IMR-90 (cell line): ENCODE data around the gene ERC2. TPM values are rescaled to one million over a fixed set of nuclear protein-coding genes. Genes with fewer than 3 reads are reported as not detected.

Experiments
- ATAC-seq: fragments of 200-7000 bp; cut with Tn5 transposase; 2 replicates; pipeline ENCODE4 v1.9.1; 2020; ENCODE audit warnings: low read depth, mild to moderate bottlenecking, moderate library complexity
- BruUV-seq: library from RNA; stranded (reverse); fragments of 400-500 nt; replicated peaks from 2 replicates; lab custom pipeline; 2021; lab: Mats Ljungman, UMichigan
- CTCF ChIA-PET: fragments of 300-600 bp; formaldehyde crosslinking; extraction: SDS; loops from one replicate; lab custom pipeline; 2021; ENCODE audit warnings: antibody characterized with exemption; lab: Yijun Ruan, JAX
- POLR2A ChIA-PET: fragments of 300-600 bp; sonication (Branson Sonifier 250); formaldehyde crosslinking; loops from one replicate; lab custom pipeline; 2022; ENCODE audit warnings: antibody characterized with exemption; ENCODE audit not compliant: unreplicated experiment; lab: Charles Lee
- DNase-seq: peaks from one replicate; pipeline ENCODE4 v3.0.0; 2013
- H2AFZ ChIP-seq: replicated peaks from 2 replicates; pipeline ENCODE3; 2013; ENCODE audit warnings: low read length, mild to moderate bottlenecking; ENCODE audit not compliant: poor library complexity
- H2AK5ac ChIP-seq: 2 replicates; pipeline ENCODE4 v1.6.1; 2013; ENCODE audit warnings: low read depth, low read length, inconsistent platforms
- H2AK9ac ChIP-seq: replicated peaks from 2 replicates; pipeline ENCODE3; 2013; ENCODE audit warnings: mild to moderate bottlenecking, low read depth, low read length, moderate library complexity; ENCODE audit not compliant: poor library complexity
- H2BK120ac ChIP-seq: 2 replicates; pipeline ENCODE4 v1.6.1; 2013; ENCODE audit warnings: low read depth, low read length, inconsistent platforms
- H2BK15ac ChIP-seq: 3 replicates; pipeline ENCODE4 v1.6.1; 2013; ENCODE audit warnings: low read depth, low read length, inconsistent platforms
- H2BK20ac ChIP-seq: 2 replicates; pipeline ENCODE4 v1.6.1; 2013; ENCODE audit warnings: low read depth, mild to moderate bottlenecking, inconsistent platforms, low read length, moderate library complexity
- H2BK5ac ChIP-seq: 2 replicates; pipeline ENCODE4 v1.6.1; 2013; ENCODE audit warnings: mild to moderate bottlenecking, low read depth, low read length, inconsistent platforms; ENCODE audit not compliant: poor library complexity, severe bottlenecking
- H3K14ac ChIP-seq: replicated peaks from 2 replicates; pipeline ENCODE4 v1.6.1; 2013; ENCODE audit warnings: low read depth, low read length, inconsistent platforms
- H3K18ac ChIP-seq: 2 replicates; pipeline ENCODE4 v1.6.1; 2013; ENCODE audit warnings: low read depth, low read length, control low read depth
- H3K23ac ChIP-seq: 2 replicates; pipeline ENCODE4 v1.6.1; 2013; ENCODE audit warnings: low read depth, low read length, inconsistent platforms
- H3K27ac ChIP-seq: 2 replicates; pipeline ENCODE4 v1.5.1; 2013; ENCODE audit warnings: mild to moderate bottlenecking, control low read depth, low read length; ENCODE audit not compliant: insufficient read depth
- H3K27me3 ChIP-seq: 2 replicates; pipeline ENCODE4 v1.6.1; 2013; ENCODE audit warnings: low read length; ENCODE audit not compliant: control insufficient read depth, insufficient read depth
- H3K36me3 ChIP-seq: 2 replicates; pipeline ENCODE4 v1.6.1; 2013; ENCODE audit warnings: low read length, mixed read lengths; ENCODE audit not compliant: control insufficient read depth, insufficient read depth
- H3K4ac ChIP-seq: 2 replicates; pipeline ENCODE4 v1.6.1; 2013; ENCODE audit warnings: low read depth, low read length, inconsistent platforms
- H3K4me1 ChIP-seq: 2 replicates; pipeline ENCODE4 v1.6.1; 2013; ENCODE audit warnings: low read length, mixed read lengths; ENCODE audit not compliant: control insufficient read depth, insufficient read depth
- H3K4me2 ChIP-seq: 2 replicates; pipeline ENCODE4 v1.6.1; 2013; ENCODE audit warnings: low read depth, mild to moderate bottlenecking, control low read depth, low read length, moderate library complexity
- H3K4me3 ChIP-seq: 2 replicates; pipeline ENCODE4 v1.5.1; 2013; ENCODE audit warnings: low read depth, mild to moderate bottlenecking, control low read depth, low read length, moderate library complexity; ENCODE audit not compliant: insufficient read depth
- H3K56ac ChIP-seq: 2 replicates; pipeline ENCODE4 v1.6.1; 2013; ENCODE audit warnings: low read length, inconsistent platforms; ENCODE audit not compliant: insufficient read depth; ENCODE audit errors: extremely low read depth
- H3K79me1 ChIP-seq, 2 experiments: 2 replicates each; pipeline ENCODE4 v1.6.1; 2013; ENCODE audit warnings: low read length in 2 of 2, inconsistent platforms in 1 of 2, low read depth in 1 of 2
- H3K9ac ChIP-seq: 2 replicates; pipeline ENCODE4 v1.6.1; 2013; ENCODE audit warnings: low read depth, low read length, control low read depth
- H3K9me1 ChIP-seq: 2 replicates; pipeline ENCODE4 v1.6.1; 2013; ENCODE audit warnings: low read length, inconsistent platforms; ENCODE audit not compliant: insufficient read depth
- H3K9me3 ChIP-seq: 2 replicates; pipeline ENCODE4 v1.6.1; 2013; ENCODE audit warnings: low read length; ENCODE audit not compliant: control insufficient read depth, insufficient read depth
- H4K20me1 ChIP-seq: 2 replicates; pipeline ENCODE4 v1.6.1; 2013; ENCODE audit warnings: low read length, inconsistent platforms; ENCODE audit not compliant: insufficient read depth
- H4K5ac ChIP-seq: 2 replicates; pipeline ENCODE4 v1.6.1; 2013; ENCODE audit warnings: mild to moderate bottlenecking, low read depth, low read length, control low read depth
- H4K8ac ChIP-seq, 2 experiments: 2 replicates each; pipeline ENCODE4 v1.6.1; 2013; ENCODE audit warnings: low read depth in 2 of 2, low read length in 2 of 2, control low read depth in 1 of 2, inconsistent platforms in 1 of 2
- H4K91ac ChIP-seq: 2 replicates; pipeline ENCODE4 v1.6.1; 2013; ENCODE audit warnings: low read depth, low read length, inconsistent platforms; ENCODE audit not compliant: insufficient read depth
- BHLHE40 ChIP-seq: fragments of 150-350 bp; IDR thresholded peaks from 2 replicates; pipeline ENCODE4 v1.6.1; 2016; ENCODE audit warnings: mild to moderate bottlenecking, low read depth, low read length
- MXI1 ChIP-seq: IDR thresholded peaks from 2 replicates; pipeline ENCODE4 v1.6.1; 2012; ENCODE audit warnings: low read depth, mild to moderate bottlenecking, low read length, moderate library complexity, borderline replicate concordance
- RFX5 ChIP-seq: IDR thresholded peaks from 2 replicates; pipeline ENCODE4 v1.8.0; 2012; ENCODE audit warnings: low read depth, mild to moderate bottlenecking, low read length, moderate library complexity
- WGBS, 2 experiments: methylation state at CpG; one replicate each; pipeline versions ENCODE4 v1.1.5 to v1.1.7; 2013; ENCODE audit warnings: missing lambda C conversion rate in 2 of 2; ENCODE audit not compliant: insufficient read length in 1 of 2; ENCODE audit errors: extremely low coverage in 2 of 2; 5-methylcytosine and 5-hydroxymethylcytosine counted together
- dilution Hi-C: fragments of 300-500 bp; cut with HindIII; formaldehyde crosslinking; loops from one replicate; pipeline ENCODE4 v1.14.3; 2018; ENCODE audit warnings: low sequenced_read_pairs; ENCODE audit not compliant: unreplicated experiment
- in situ Hi-C: fragments of 300-500 bp; cut with MboI; formaldehyde crosslinking; loops from 3 replicates; pipeline ENCODE4 v1.14.3; 2019; ENCODE audit warnings: low sequenced_read_pairs, inconsistent platforms, mixed read lengths
- intact Hi-C: fragments of 100-400 bp; cut with micrococcal nuclease; formaldehyde crosslinking; loops from 2 replicates; pipeline ENCODE4 v1.10.0; 2022
- polyA plus RNA-seq, 3 experiments: library from polyadenylated mRNA; depleted of rRNA; stranded (reverse); fragments of >200 nt; gene quantifications; 2 replicates each; pipeline ENCODE4 v1.2.3, GENCODE V29; 2012; ENCODE audit warnings: low replicate concordance in 1 of 3
- total RNA-seq: library from RNA; depleted of rRNA; stranded (reverse); fragments of >200 nt; gene quantifications from 2 replicates; pipeline ENCODE4 v1.2.3, GENCODE V29; 2012
- TF ChIP-seq, protein P1 (sequence below): conservative IDR thresholded peaks from 2 replicates; pipeline ENCODE4 v1.5.1; 2012; ENCODE audit warnings: mild to moderate bottlenecking, low read depth, low read length, improper control_type of control experiment

The ERC2 gene
- total and polyA plus RNA-seq, 2 of the 4 experiments (the other 2 are of a cell fraction) = 0.17 to 0.18 TPM

DNA sequence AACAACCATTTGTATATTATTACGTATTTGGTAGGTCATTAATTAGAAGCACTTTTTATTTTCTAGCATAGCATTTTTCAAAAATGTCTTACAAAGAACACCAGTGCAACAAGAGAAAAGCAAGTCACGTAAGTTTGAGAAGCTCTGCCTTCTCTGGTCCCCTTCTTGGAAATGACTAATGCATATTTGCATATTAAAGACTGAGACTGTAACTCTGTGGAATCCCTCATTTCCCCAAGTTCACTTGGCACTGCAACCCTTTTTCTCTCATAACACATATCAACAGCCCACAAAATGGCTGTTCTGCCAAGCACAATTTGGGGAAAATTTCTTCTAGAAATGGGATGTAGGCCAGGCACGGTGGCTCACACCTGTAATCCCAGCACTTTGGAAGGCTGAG is 176.3 kb downstream of the ERC2 start:
- Histone ChIP-seq H4K91ac (no peak overlapping the region), H2BK15ac (no peak overlapping the region), H2AK5ac (no peak overlapping the region), H2BK120ac (no peak overlapping the region), H2AK9ac (no peak overlapping the region), H2BK20ac (no peak overlapping the region), H3K27me3 (no peaks in the 10 kb centered on the region), H2BK5ac (no peak overlapping the region), H3K9me3 (no peaks in the 10 kb centered on the region), H3K36me3 (no peaks in the 10 kb centered on the region), H3K27ac (no peak overlapping the region), H3K4me1 (no peaks in the 10 kb centered on the region), H3K79me1 (no peaks in the 10 kb centered on the region), H3K14ac (no peak overlapping the region), H3K4ac (no peak overlapping the region), H3K18ac (no peak overlapping the region), H3K9ac (no peak overlapping the region), H3K9me1 (no peaks in the 10 kb centered on the region), H3K4me3 (no peak overlapping the region), H4K5ac (no peak overlapping the region), H4K20me1 (no peaks in the 10 kb centered on the region), H3K4me2 (no peak overlapping the region), H2AFZ (no peak overlapping the region), H3K56ac (no peak overlapping the region), H4K8ac (no peak overlapping the region), H3K23ac (no peak overlapping the region)
- TF ChIP-seq MXI1 (no peak), BHLHE40 (no peak), RFX5 (no peak)
- TF ChIP-seq, protein P1, sequence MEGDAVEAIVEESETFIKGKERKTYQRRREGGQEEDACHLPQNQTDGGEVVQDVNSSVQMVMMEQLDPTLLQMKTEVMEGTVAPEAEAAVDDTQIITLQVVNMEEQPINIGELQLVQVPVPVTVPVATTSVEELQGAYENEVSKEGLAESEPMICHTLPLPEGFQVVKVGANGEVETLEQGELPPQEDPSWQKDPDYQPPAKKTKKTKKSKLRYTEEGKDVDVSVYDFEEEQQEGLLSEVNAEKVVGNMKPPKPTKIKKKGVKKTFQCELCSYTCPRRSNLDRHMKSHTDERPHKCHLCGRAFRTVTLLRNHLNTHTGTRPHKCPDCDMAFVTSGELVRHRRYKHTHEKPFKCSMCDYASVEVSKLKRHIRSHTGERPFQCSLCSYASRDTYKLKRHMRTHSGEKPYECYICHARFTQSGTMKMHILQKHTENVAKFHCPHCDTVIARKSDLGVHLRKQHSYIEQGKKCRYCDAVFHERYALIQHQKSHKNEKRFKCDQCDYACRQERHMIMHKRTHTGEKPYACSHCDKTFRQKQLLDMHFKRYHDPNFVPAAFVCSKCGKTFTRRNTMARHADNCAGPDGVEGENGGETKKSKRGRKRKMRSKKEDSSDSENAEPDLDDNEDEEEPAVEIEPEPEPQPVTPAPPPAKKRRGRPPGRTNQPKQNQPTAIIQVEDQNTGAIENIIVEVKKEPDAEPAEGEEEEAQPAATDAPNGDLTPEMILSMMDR = no peak
- DNase-seq (no peak), ATAC-seq (no peak)
- ChIA-PET CTCF (no interaction called here), POLR2A (no interaction called here)
- intact Hi-C loops = no loop called here
- no TSS peak for BruUV-seq
- in situ Hi-C loops = no loop called here
- WGBS, 2 experiments = no CpG with 5 or more reads among the region's 3 CpGs
- dilution Hi-C loops = no loop called here
